Activated T-cell treated with anti-CD3 and anti-CD28 coated beads, Interleukin-2, amount 50 U/mL, for 1 hour (primary cell): ENCODE measurements around the gene OR12D1.

Experiments
- DNase-seq: peaks from one replicate; pipeline ENCODE4 v3.0.0-alpha.2; 2020

The OR12D1 gene

GRCh38 chr6:29466241-29466640, 51.5 kb downstream of the OR12D1 start:
- no peak for DNase-seq
